GM19397 (cell line): ENCODE data around the gene RPL35A.
"Not testable (repeated sequence)": the region's sequence is repeated elsewhere in the genome, so short reads cannot be mapped to it uniquely, and the experiment has no call there.

Experiments
- ATAC-seq: cut with Tn5 transposase; IDR thresholded peaks from one replicate; pipeline ENCODE4 v1.9.1; 2021; ENCODE audit warnings: mild to moderate bottlenecking, moderate library complexity; ENCODE audit not compliant: unreplicated experiment

The RPL35A gene

DNA sequence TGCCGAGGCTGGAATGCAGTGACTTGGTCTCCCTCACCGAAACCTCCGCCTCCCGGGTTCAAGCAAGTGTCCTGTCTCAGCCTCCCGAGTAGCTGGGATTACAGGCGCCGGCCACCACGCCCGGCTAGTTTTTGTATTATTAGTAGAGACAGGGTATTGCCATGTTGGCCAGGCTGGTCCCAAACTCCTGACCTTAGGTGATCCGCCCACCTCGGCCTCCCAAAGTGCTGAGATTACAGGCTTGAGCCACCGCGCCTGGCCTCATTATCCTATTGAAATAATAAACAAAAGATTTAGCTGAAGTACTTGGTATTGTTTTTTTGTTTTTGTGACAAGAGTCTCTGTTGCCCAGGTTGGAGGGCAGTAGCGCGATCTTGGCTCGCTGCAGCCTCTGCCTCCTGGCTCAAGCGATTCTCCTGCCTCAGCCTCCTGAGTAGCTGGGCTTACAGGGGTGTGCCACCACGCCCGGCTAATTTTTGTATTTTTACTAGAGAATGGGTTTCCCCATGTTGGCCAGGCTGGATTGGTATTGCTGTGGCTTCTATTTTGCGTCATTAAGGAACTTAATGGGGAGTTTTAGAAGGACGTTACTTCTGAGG is 1.5 kb downstream of the RPL35A start:
- ATAC-seq: no peak

DNA sequence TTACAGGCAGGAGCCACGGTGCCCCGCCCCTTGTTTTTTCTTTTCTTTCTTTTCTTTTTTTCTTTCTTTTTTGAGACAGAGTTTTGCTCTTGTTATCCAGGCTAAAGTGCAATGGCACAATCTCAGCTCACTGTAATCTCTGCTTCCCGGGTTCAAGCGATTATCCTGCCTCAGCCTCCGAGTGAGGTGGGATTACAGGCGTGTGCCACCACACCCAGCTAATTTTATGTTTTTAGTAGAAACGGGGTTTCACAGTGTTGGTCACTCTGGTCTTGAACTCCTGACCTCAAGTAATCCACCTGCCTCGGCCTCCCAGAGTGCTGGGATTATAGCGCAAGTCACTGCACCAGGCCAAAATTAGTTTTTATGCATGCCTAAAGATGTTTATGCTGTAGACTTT is 2.5 kb downstream of the RPL35A start:
- ATAC-seq: no peak

DNA sequence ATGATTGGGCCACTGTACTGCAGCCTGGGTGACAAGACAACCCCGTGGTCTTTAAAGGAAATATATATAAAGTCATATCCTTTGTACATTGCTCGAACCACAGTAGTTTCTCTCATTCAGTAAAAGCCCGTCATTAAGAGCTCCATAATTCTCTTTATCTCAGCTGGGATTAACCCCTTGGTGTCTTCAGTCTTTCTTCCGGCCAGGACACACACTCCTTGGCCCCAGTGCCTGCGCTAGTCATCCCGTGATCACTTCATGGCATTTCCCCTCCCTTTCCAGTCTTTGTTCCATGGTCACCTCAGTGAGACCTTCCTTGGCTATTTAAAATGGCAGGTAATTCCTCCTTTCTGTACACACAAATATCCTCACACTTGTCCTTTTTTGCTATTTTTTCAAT is 3.3 kb downstream of the RPL35A start:
- no peak for ATAC-seq

DNA sequence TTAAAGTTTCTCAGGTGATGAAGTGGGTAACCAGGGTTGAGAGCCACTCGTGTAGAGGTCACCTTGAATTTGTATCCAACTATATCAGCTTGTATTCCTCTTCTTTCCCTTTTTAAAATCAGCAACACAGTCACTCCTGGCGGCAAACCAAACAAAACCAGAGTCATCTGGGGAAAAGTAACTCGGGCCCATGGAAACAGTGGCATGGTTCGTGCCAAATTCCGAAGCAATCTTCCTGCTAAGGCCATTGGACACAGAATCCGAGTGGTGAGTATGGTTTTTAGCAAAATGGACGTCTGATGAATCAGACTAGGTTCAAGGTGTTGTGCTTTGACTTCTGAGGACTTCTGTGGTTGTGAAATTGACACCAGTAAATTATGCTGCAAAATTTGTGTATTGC is 3.9 kb downstream of the RPL35A start:
- ATAC-seq: no peak

GRCh38 chr3:197955892-197956477 is 6.0 kb downstream of the RPL35A start:
- ATAC-seq: no peak

GRCh38 chr3:197956626-197956988 is 6.6 kb downstream of the RPL35A start:
- ATAC-seq: no peak

DNA sequence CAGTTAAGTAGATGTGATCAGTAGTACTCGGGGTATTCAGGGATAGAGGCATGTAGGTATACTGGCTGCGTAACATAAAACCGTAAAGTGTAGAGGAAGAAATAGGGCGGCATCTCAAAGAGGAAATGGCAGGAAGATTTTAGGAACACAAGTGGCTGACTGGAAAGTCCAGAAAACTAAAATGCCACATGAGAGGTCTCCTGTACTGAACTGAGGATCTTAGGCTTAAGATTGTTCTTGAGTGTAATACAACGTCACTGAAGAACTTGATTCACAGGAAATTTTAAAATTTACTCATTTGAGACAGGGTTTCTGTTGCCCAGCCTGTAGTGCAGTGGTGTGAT is 7.8 kb downstream of the RPL35A start:
- ATAC-seq: no peak

DNA sequence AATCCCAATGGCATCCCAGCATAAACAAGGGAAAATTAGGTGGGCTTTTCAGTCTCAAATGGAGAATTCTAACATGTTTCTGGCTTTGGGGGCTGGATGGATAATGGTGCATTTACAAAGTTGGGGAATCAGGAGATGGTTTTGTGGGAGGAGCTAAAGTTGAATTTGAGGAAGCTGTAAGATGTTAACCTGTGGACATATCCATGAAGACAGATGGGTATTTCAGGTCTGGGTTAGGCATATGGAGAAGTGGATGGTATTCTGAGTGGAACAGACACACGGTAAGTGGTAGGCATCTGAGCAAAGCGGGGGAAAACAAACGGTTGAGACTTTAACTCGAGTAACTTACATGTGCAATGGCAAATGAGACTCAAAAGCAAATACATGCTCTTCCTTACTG is 8.4 kb downstream of the RPL35A start:
- no peak for ATAC-seq

DNA sequence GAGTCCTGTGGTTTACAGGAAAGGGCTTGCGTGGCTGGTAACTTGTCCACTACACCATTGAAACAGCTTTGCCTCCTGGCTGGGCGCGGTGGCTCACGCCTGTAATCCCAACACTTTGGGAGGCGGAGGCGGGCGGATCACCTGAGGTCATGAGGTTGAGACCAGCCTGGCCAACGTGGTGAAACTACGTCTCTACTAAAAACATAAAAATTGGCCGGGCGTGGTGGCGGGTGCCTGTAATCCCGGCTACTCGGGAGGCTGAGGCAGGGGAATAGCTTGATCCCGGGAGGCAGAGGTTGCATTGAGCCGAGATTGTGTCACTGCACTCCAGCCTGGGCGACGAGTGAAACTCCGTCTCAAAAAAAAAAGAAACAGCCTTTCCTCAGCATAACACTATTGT is 8.9 kb downstream of the RPL35A start:
- ATAC-seq: not testable (repeated sequence)

- no peak for ATAC-seq
These were observed 9.5 kb downstream of the RPL35A start for GRCh38 chr3:197959500-197959890.

DNA sequence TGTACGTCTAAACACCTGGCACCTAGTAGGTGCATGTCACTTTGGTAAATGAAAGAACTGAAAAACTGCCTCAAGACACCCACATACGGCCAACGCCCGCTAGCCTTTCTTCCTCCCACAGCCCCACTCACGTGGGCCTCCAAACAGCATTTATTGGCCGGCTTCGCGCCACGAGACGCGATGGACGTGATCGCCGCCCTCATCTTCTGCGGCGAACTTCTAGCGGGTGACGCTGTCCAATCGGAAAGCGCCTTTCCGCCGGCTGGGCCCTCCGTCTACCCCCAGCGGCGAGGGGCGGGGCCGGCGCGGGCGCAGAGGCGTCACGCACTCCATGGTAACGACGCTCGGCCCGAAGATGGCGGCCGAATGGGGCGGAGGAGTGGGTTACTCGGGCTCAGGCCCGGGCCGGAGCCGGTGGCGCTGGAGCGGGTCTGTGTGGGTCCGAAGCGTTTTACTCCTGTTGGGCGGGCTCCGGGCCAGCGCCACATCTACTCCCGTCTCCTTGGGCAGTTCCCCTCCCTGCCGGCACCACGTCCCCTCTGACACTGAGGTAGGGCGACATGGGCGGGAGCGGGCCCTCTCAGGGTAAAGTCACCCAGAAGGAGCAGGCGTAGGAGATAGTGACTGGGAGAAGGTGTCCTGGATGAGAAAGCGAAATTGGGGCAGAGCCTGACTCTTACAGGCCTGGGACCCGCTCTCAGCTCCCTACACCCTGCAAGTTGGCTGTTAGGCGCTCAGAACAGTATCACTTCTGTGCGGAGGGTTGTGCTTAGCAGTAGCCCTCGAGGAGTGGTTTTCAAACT is 10.1 kb downstream of the RPL35A start, which contains the start of gene LMLN:
Gene LMLN, plus strand, starts transcription at position 327 of the 803 bp plus-strand sequence. Its CDS starts 29 bp downstream, at position 356.
- ATAC-seq: peak; percentile 99

GRCh38 chr3:197960694-197961581 is 10.9 kb downstream of the RPL35A start:
- ATAC-seq: no peak

DNA sequence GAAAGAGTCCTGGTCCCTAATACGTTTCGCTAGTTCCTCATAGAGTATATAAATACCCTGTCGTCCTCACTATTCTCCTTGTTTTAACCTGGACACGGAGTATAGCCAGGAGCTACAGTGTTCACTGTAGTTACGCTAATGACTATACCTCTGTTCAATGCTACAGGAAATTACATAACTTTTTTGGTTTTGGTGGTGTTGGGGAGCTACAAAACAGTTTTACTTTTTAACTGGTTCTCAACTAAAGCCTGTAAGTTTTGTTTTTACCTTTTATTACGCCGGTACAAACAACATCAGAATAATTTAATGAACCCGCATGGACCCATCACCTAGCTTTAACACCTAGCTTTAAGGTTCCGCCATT is 11.6 kb downstream of the RPL35A start:
- ATAC-seq: no peak

GRCh38 chr3:197963019-197963637 is 13.1 kb downstream of the RPL35A start:
- no peak for ATAC-seq

DNA sequence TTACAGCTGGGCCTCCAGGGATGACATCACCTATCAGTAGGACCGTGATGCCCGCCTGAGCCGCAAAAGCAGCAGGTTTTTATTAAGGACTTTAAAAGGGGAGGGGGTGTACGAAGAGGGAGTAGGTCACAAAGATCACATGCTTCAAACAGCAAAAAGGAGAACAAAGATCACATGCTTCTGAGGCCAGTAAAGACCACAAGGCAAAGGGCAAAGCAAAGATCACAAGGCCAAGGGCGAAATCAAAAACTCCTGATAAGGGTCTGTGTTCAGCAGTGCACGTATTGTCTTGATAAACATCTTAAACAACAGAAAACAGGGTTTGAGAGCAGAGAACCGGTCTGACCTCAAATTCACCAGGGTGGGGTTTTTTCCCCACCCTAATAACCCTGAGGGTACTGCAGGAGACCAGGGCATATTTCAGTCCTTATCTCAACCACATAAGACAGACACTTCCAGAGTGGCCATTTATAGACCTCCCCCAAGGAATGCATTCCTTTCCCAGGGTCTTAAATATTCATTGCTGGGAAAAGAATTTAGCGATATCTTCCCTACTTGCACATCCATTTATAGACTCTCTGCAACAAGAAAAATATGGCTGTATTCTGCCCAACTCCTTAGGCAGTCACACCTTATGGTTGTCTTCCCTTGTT is 17.5 kb downstream of the RPL35A start:
- not testable (repeated sequence) for ATAC-seq

DNA sequence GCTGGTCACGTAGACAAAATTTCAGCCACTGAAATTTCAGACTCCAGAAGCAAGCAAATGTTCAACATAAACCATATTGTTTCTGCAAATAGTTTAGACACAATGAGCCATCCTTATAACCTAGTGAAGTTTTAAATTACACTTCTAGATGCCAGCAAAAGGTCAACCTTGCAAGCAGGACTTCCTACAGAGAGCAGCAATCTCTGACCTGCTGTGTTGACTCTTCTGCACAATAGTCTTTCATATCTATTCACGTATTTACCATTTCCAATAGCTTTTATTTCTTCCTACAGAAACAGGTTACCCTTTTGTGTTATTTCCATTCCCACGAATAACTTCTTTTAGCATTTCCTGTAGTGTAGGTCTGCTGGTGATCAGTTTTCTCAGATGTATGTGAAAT is 20.6 kb downstream of the RPL35A start:
- ATAC-seq: no peak

DNA sequence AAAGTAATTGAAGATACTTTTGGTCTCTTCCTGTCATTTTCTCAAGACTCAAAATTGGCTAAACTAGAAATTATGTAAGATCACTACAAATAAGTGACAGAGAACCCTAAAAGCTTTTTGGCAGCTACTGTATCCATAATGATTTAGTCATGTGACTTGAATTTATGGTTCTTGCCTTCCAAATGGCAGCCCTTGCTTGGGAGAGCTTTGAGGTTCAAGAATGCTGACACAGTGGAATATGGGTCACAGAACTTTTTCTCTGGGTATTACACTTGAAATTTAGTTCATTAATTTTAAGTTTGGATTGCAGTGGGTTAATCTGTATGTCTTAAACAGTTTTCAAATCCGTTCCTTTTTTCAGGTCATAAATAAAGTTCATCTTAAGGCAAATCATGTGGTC is 24.0 kb downstream of the RPL35A start:
- no peak for ATAC-seq

DNA sequence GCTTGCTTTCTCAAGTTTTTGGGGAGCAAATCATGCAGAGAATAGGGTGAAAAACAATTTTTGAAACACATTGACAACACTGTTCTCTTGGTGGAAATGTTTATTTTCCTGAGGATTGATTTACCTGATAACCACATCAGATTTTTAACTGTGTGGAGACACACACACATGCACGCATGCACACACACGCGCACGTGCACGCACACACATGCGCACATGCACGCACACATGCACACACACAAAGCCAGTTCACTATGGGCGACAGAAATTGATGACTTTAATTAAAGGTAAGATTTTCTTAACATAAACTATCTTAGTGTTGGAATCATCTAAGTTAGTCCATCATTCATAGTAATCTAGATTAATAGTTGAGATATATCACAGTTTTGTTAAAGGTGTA is 25.3 kb downstream of the RPL35A start:
- ATAC-seq: no peak

GRCh38 chr3:197983076-197983475 is 33.1 kb downstream of the RPL35A start:
- ATAC-seq: no peak

GRCh38 chr3:197989651-197990050 is 39.7 kb downstream of the RPL35A start:
- ATAC-seq: no peak
